ENCODE measurements around the gene EVL. TPM values are rescaled to one million over a fixed set of nuclear protein-coding genes. Genes with fewer than 3 reads are reported as not detected.
"Not testable (repeated sequence)": the region's sequence is repeated elsewhere in the genome, so short reads cannot be mapped to it uniquely, and the experiment has no call there.

Gene EVL
- total and polyA plus RNA-seq, 10 of the 15 experiments (the other 5 are each of a cell fraction or from before 2014, with no cell fraction given), result 11.9 to 341 (median 89.8) TPM

GRCh38 chr14:100028990-100029677 lies 36.1 kb upstream of the EVL start:
- in situ Hi-C loops (cut with MboI) (no loop called here), intact Hi-C loops (cut with micrococcal nuclease; ENCODE audit: unreplicated experiment) (no loop called here)
- WGBS (ENCODE audit: insufficient coverage, insufficient replicate concordance, low lambda C conversion rate, missing lambda C conversion rate), result 54% methylated on average over 3 of the region's 3 CpGs
- Histone ChIP-seq H3K4me3 (no peak overlapping the region), H3K36me3 (ENCODE audit: control insufficient read depth in 2 of 2, insufficient read depth in 2 of 2, low read length in 1 of 2) (no peaks in the 10 kb centered on the region), H3K27me3 (replicated peaks in 1 of 2; ENCODE audit: control insufficient read depth in 2 of 2, insufficient read depth in 2 of 2, low read length in 1 of 2) (no peaks in the 10 kb centered on the region), H4K20me1 (ENCODE audit: control insufficient read depth, insufficient read depth) (no peaks in the 10 kb centered on the region), H3K4me1 (ENCODE audit: control insufficient read depth, insufficient read depth, low read length) (peaks cover 3% of the 10 kb centered on the region; the same call in 1 of the 2 replicates), H3K27ac (ENCODE audit: control insufficient read depth, insufficient read depth) (no peak overlapping the region), H3K79me2 (ENCODE audit: control insufficient read depth, insufficient read depth, low read length) (no peaks in the 10 kb centered on the region), H2AFZ (ENCODE audit: control insufficient read depth, low read depth, low read length) (no peak overlapping the region), H3K9me3 (replicated peaks; ENCODE audit: control insufficient read depth, insufficient read depth, low read length) (no peaks in the 10 kb centered on the region), H3K9ac (ENCODE audit: control insufficient read depth, insufficient read depth, low read length) (no peak overlapping the region), H3K4me2 (ENCODE audit: control insufficient read depth, insufficient read depth) (no peak overlapping the region)
- FAIRE-seq (no peak), ATAC-seq (no peak), DNase-seq (ENCODE audit: low read depth, low spot score) (no peak)
- POLR2A ChIA-PET, result interaction anchor here (0.5 kb wide), 1 partner anchor 92 kb away, joined by 4 read pairs; no protein-coding TSS in a partner anchor
- TF ChIP-seq FOXK2 (IDR thresholded peaks at IDR 0.05) (no peak), ZNF217 (IDR thresholded peaks at IDR 0.05) (no peak), SMC3 (IDR thresholded peaks at IDR 0.05; ENCODE audit: borderline replicate concordance, low read length) (no peak)
- TF ChIP-seq, protein P1, sequence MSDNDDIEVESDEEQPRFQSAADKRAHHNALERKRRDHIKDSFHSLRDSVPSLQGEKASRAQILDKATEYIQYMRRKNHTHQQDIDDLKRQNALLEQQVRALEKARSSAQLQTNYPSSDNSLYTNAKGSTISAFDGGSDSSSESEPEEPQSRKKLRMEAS (IDR thresholded peaks at IDR 0.05; ENCODE audit: low read depth, low read length), result no peak
- SMC1A ChIA-PET (ENCODE audit: uncharacterized antibody, unreplicated experiment), result interaction anchor here (1.0 kb wide), 1 partner anchor 10 kb away, joined by 3 read pairs; no protein-coding TSS in a partner anchor
- BruUV-seq (replicated peaks), result no TSS peak
- RAD21 ChIA-PET (ENCODE audit: unreplicated experiment), result no interaction called here
- CTCF ChIA-PET, result no interaction called here

GRCh38 chr14:100030006-100030405 lies 35.2 kb upstream of the EVL start:
- CTCF ChIA-PET; H4K20me1 ChIP-seq (ENCODE audit: control insufficient read depth, insufficient read depth); SMC1A ChIA-PET (ENCODE audit: uncharacterized antibody, unreplicated experiment); in situ Hi-C loops (cut with MboI); H2AFZ ChIP-seq (ENCODE audit: control insufficient read depth, low read depth, low read length); FAIRE-seq; H3K9ac ChIP-seq (ENCODE audit: control insufficient read depth, insufficient read depth, low read length); H3K9me3 ChIP-seq (replicated peaks; ENCODE audit: control insufficient read depth, insufficient read depth, low read length); H3K36me3 ChIP-seq (ENCODE audit: control insufficient read depth in 2 of 2, insufficient read depth in 2 of 2, low read length in 1 of 2); H3K27ac ChIP-seq (ENCODE audit: control insufficient read depth, insufficient read depth); H3K27me3 ChIP-seq (replicated peaks in 1 of 2; ENCODE audit: control insufficient read depth in 2 of 2, insufficient read depth in 2 of 2, low read length in 1 of 2); H3K4me1 ChIP-seq (ENCODE audit: control insufficient read depth, insufficient read depth, low read length); intact Hi-C loops (cut with micrococcal nuclease; ENCODE audit: unreplicated experiment); DNase-seq (ENCODE audit: low read depth, low spot score); H3K4me3 ChIP-seq; POLR2A ChIA-PET; RAD21 ChIA-PET (ENCODE audit: unreplicated experiment); BruUV-seq (replicated peaks); H3K4me2 ChIP-seq (ENCODE audit: control insufficient read depth, insufficient read depth); H3K79me2 ChIP-seq (ENCODE audit: control insufficient read depth, insufficient read depth, low read length); ATAC-seq: not testable (repeated sequence)
- WGBS (ENCODE audit: insufficient coverage, insufficient replicate concordance, low lambda C conversion rate, missing lambda C conversion rate), result 91% methylated on average over 13 of the region's 13 CpGs

All from GM12878 (cell line).